HEK293 (cell line): ENCODE results near the gene ZKSCAN5.

Source experiments
- CTCF ChIA-PET: fragments of 350-600 bp; formaldehyde crosslinking; extraction: SDS; loops from one replicate; lab custom pipeline; 2021; ENCODE audit warnings: antibody characterized with exemption; lab: Yijun Ruan, JAX
- POLR2A ChIA-PET: fragments of 300-600 bp; formaldehyde crosslinking; extraction: SDS; loops from one replicate; lab custom pipeline; 2020; ENCODE audit warnings: antibody characterized with exemption, inconsistent platforms; lab: Yijun Ruan, JAX
- H3K27ac ChIP-seq: fragments of 200-500 bp; sonication (Bioruptor generic); 2 replicates; pipeline ENCODE4 v1.5.1; 2014; ENCODE audit warnings: low read depth, low read length, control low read depth, inconsistent platforms; ENCODE audit errors: extremely low read depth
- H3K36me3 ChIP-seq, 2 experiments: fragments of 200-500 bp in 1 of 2; sonication (Bioruptor generic) in 1 of 2; 1 replicate in 1 of 2; 2 replicates in 1 of 2; pipeline ENCODE4 v1.5.1; 2014 to 2017; ENCODE audit warnings: inconsistent platforms in 2 of 2, low read length in 2 of 2; ENCODE audit not compliant: control insufficient read depth in 2 of 2, insufficient read depth in 1 of 2
- H3K4me1 ChIP-seq: fragments of 200-500 bp; sonication (Bioruptor generic); 2 replicates; pipeline ENCODE4 v1.5.1; 2014; ENCODE audit warnings: mild to moderate bottlenecking, low read length, inconsistent platforms; ENCODE audit not compliant: control insufficient read depth, insufficient read depth
- H3K4me3 ChIP-seq: 2 replicates; pipeline ENCODE4 v1.5.1; 2011; ENCODE audit warnings: low read depth, mild to moderate bottlenecking, control low read depth, low read length, moderate library complexity
- H3K9me3 ChIP-seq: fragments of 200-500 bp; sonication (Bioruptor generic); 2 replicates; pipeline ENCODE4 v1.5.1; 2014; ENCODE audit warnings: low read depth, low read length, inconsistent platforms; ENCODE audit not compliant: control insufficient read depth, insufficient read depth
- EGR2 ChIP-seq: fragments of 450-650 bp; formaldehyde crosslinking; IDR thresholded peaks from 2 replicates; pipeline ENCODE4 v1.5.1; 2016; ENCODE audit warnings: low read depth, missing biosample characterization, missing genetic modification characterization
- KLF10 ChIP-seq: fragments of 450-650 bp; IDR thresholded peaks from 2 replicates; pipeline ENCODE4 v1.5.1; 2018; ENCODE audit warnings: missing biosample characterization, mild to moderate bottlenecking, missing genetic modification characterization
- OVOL3 ChIP-seq: fragments of 450-650 bp; formaldehyde crosslinking; IDR thresholded peaks from 2 replicates; pipeline ENCODE4 v1.5.1; 2016; ENCODE audit warnings: missing biosample characterization, missing genetic modification characterization
- REST ChIP-seq: fragments of 450-650 bp; formaldehyde crosslinking; IDR thresholded peaks from 2 replicates; pipeline ENCODE4 v1.5.1; 2016; ENCODE audit warnings: missing biosample characterization, missing genetic modification characterization
- SETDB1 ChIP-seq: IDR thresholded peaks from one replicate; pipeline ENCODE4 v1.6.1; 2017; ENCODE audit warnings: mild to moderate bottlenecking, low read length, moderate library complexity, mixed read lengths; ENCODE audit not compliant: insufficient read length
- TCF7L2 ChIP-seq: IDR thresholded peaks from 2 replicates; pipeline ENCODE4 v1.6.1; 2011; ENCODE audit warnings: low read depth, mild to moderate bottlenecking, inconsistent platforms, low read length, moderate library complexity, borderline replicate concordance
- ZBTB1 ChIP-seq: fragments of 450-650 bp; formaldehyde crosslinking; IDR thresholded peaks from 2 replicates; pipeline ENCODE4 v1.5.1; 2016; ENCODE audit warnings: missing biosample characterization, missing genetic modification characterization
- ZFHX2 ChIP-seq: fragments of 450-650 bp; formaldehyde crosslinking; conservative IDR thresholded peaks from 2 replicates; pipeline ENCODE4 v1.5.1; 2016; ENCODE audit warnings: missing biosample characterization, missing genetic modification characterization
- ZNF138 ChIP-seq: fragments of 450-650 bp; formaldehyde crosslinking; IDR thresholded peaks from 2 replicates; pipeline ENCODE4 v1.5.1; 2016; ENCODE audit warnings: missing biosample characterization, missing genetic modification characterization, borderline replicate concordance
- ZNF140 ChIP-seq: fragments of 450-650 bp; formaldehyde crosslinking; IDR thresholded peaks from 2 replicates; pipeline ENCODE4 v1.5.1; 2016; ENCODE audit warnings: missing biosample characterization, missing genetic modification characterization
- ZNF16 ChIP-seq: fragments of 450-650 bp; formaldehyde crosslinking; IDR thresholded peaks from 2 replicates; pipeline ENCODE4 v1.5.1; 2016; ENCODE audit warnings: low read depth, missing biosample characterization, missing genetic modification characterization
- ZNF174 ChIP-seq: fragments of 450-650 bp; formaldehyde crosslinking; IDR thresholded peaks from 2 replicates; pipeline ENCODE4 v1.5.0; 2017; ENCODE audit warnings: missing biosample characterization, mild to moderate bottlenecking, missing genetic modification characterization
- ZNF175 ChIP-seq: fragments of 450-650 bp; formaldehyde crosslinking; IDR thresholded peaks from 2 replicates; pipeline ENCODE4 v1.5.1; 2016; ENCODE audit warnings: missing biosample characterization, missing genetic modification characterization
- ZNF292 ChIP-seq: fragments of 450-650 bp; formaldehyde crosslinking; IDR thresholded peaks from 2 replicates; pipeline ENCODE4 v1.5.1; 2016; ENCODE audit warnings: low read depth, missing biosample characterization, missing genetic modification characterization, borderline replicate concordance
- ZNF529 ChIP-seq: fragments of 450-650 bp; formaldehyde crosslinking; IDR thresholded peaks from 2 replicates; pipeline ENCODE4 v1.5.1; 2017; ENCODE audit warnings: missing genetic modification characterization, missing biosample characterization; ENCODE audit not compliant: insufficient replicate concordance
- ZNF549 ChIP-seq: fragments of 450-650 bp; IDR thresholded peaks from 2 replicates; pipeline ENCODE4 v1.5.1; 2018; ENCODE audit warnings: missing biosample characterization, missing genetic modification characterization, mild to moderate bottlenecking, inconsistent platforms, moderate library complexity
- ZNF654 ChIP-seq: fragments of 450-650 bp; formaldehyde crosslinking; IDR thresholded peaks from 2 replicates; pipeline ENCODE4 v1.5.1; 2016; ENCODE audit warnings: low read depth, missing biosample characterization, missing genetic modification characterization
- TF ChIP-seq, protein P1 (sequence below): fragments of 450-650 bp; formaldehyde crosslinking; IDR thresholded peaks from 2 replicates; pipeline ENCODE4 v1.5.1; 2016; ENCODE audit warnings: missing biosample characterization, missing genetic modification characterization
- TF ChIP-seq, protein P2 (sequence below): fragments of 450-650 bp; formaldehyde crosslinking; IDR thresholded peaks from 2 replicates; pipeline ENCODE4 v1.5.1; 2016; ENCODE audit warnings: missing biosample characterization, missing genetic modification characterization
- TF ChIP-seq, protein P3 (sequence below): fragments of 450-650 bp; IDR thresholded peaks from 2 replicates; pipeline ENCODE4 v1.5.1; 2018; ENCODE audit warnings: missing biosample characterization, missing genetic modification characterization
- TF ChIP-seq, protein P4 (sequence below): fragments of 450-650 bp; formaldehyde crosslinking; IDR thresholded peaks from 2 replicates; pipeline ENCODE4 v1.5.1; 2017; ENCODE audit warnings: missing biosample characterization, missing genetic modification characterization

ZKSCAN5 gene

GRCh38 chr7:99478464-99479440, 25.7 kb upstream of the ZKSCAN5 start:
- peaks cover 13 to 55% of the 10 kb centered on the region in 2 experiments for H3K36me3 ChIP-seq
- no peak overlapping the region for H3K27ac ChIP-seq
- H3K4me3 ChIP-seq, result no peak overlapping the region
- TF ChIP-seq TCF7L2 (no peak), ZFHX2 (tag by site-specific recombination) (peak; percentile 27; the same call in 1 of the 2 replicates), EGR2 (tag by site-specific recombination) (peak; percentile 35), ZNF140 (tag by site-specific recombination) (no peak), SETDB1 (no peak)
- TF ChIP-seq, protein P1, sequence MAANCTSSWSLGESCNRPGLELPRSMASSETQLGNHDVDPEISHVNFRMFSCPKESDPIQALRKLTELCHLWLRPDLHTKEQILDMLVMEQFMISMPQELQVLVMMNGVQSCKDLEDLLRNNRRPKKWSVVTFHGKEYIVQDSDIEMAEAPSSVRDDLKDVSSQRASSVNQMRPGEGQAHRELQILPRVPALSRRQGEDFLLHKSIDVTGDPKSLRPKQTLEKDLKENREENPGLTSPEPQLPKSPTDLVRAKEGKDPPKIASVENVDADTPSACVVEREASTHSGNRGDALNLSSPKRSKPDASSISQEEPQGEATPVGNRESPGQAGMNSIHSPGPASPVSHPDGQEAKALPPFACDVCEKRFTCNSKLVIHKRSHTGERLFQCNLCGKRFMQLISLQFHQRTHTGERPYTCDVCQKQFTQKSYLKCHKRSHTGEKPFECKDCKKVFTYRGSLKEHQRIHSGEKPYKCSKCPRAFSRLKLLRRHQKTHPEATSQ (tag by site-specific recombination), result no peak
- TF ChIP-seq, protein P2, sequence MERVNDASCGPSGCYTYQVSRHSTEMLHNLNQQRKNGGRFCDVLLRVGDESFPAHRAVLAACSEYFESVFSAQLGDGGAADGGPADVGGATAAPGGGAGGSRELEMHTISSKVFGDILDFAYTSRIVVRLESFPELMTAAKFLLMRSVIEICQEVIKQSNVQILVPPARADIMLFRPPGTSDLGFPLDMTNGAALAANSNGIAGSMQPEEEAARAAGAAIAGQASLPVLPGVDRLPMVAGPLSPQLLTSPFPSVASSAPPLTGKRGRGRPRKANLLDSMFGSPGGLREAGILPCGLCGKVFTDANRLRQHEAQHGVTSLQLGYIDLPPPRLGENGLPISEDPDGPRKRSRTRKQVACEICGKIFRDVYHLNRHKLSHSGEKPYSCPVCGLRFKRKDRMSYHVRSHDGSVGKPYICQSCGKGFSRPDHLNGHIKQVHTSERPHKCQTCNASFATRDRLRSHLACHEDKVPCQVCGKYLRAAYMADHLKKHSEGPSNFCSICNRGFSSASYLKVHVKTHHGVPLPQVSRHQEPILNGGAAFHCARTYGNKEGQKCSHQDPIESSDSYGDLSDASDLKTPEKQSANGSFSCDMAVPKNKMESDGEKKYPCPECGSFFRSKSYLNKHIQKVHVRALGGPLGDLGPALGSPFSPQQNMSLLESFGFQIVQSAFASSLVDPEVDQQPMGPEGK (tag by site-specific recombination), result no peak
- TF ChIP-seq, all 188 proteins: peak for 2
- Histone ChIP-seq H3K9me3 (no peaks in the 10 kb centered on the region), H3K4me1 (no peaks in the 10 kb centered on the region)
- POLR2A ChIA-PET, result no interaction called here
- CTCF ChIA-PET, result interaction anchor here (0.6 to 0.9 kb wide), 3 partner anchors 12 to 545 kb away, joined by 3 to 5 read pairs (median 3); no protein-coding TSS in a partner anchor

DNA sequence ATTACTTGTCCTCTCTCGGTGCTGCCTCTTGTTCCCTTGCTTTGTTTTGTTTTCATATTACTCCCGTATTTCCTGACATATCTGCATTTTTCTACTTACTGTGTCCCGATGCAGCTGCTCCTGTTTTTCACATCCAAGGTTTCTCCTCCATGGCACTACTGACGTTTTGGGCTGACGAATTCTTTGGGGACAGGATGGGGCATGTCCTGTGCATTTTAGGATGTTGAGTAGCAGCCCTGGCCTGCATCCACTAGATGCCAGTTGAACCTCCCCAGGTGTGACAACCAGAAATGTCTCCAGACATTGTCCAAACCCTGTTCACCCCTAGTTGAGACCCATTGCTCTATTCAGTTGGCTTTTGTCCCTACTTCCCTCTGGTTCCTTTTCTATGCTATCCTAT, 19.4 kb upstream of the ZKSCAN5 start:
- Histone ChIP-seq H3K36me3 (peaks cover 17 to 38% of the 10 kb centered on the region in 2 experiments), H3K9me3 (no peaks in the 10 kb centered on the region), H3K27ac (no peak overlapping the region), H3K4me1 (no peaks in the 10 kb centered on the region), H3K4me3 (no peak overlapping the region)
- CTCF ChIA-PET, result no interaction called here
- POLR2A ChIA-PET, result no interaction called here
- TF ChIP-seq ZNF529 (no peak), SETDB1 (no peak), ZNF654 (tag by site-specific recombination) (no peak), OVOL3 (tag by site-specific recombination) (no peak), ZNF549 (tag by site-specific recombination) (no peak), ZNF16 (no peak), ZBTB1 (no peak), ZNF292 (tag by site-specific recombination) (no peak), ZNF175 (tag by site-specific recombination) (no peak), KLF10 (no peak), ZNF174 (tag by site-specific recombination) (no peak), REST (no peak), ZNF138 (tag by site-specific recombination) (no peak), ZFHX2 (tag by site-specific recombination) (no peak)
- TF ChIP-seq, protein P3, sequence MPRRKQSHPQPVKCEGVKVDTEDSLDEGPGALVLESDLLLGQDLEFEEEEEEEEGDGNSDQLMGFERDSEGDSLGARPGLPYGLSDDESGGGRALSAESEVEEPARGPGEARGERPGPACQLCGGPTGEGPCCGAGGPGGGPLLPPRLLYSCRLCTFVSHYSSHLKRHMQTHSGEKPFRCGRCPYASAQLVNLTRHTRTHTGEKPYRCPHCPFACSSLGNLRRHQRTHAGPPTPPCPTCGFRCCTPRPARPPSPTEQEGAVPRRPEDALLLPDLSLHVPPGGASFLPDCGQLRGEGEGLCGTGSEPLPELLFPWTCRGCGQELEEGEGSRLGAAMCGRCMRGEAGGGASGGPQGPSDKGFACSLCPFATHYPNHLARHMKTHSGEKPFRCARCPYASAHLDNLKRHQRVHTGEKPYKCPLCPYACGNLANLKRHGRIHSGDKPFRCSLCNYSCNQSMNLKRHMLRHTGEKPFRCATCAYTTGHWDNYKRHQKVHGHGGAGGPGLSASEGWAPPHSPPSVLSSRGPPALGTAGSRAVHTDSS (tag by site-specific recombination), result no peak
- TF ChIP-seq, protein P4, sequence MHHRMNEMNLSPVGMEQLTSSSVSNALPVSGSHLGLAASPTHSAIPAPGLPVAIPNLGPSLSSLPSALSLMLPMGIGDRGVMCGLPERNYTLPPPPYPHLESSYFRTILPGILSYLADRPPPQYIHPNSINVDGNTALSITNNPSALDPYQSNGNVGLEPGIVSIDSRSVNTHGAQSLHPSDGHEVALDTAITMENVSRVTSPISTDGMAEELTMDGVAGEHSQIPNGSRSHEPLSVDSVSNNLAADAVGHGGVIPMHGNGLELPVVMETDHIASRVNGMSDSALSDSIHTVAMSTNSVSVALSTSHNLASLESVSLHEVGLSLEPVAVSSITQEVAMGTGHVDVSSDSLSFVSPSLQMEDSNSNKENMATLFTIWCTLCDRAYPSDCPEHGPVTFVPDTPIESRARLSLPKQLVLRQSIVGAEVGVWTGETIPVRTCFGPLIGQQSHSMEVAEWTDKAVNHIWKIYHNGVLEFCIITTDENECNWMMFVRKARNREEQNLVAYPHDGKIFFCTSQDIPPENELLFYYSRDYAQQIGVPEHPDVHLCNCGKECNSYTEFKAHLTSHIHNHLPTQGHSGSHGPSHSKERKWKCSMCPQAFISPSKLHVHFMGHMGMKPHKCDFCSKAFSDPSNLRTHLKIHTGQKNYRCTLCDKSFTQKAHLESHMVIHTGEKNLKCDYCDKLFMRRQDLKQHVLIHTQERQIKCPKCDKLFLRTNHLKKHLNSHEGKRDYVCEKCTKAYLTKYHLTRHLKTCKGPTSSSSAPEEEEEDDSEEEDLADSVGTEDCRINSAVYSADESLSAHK (tag by site-specific recombination), result no peak
